HG02938 (cell line): ENCODE results near the gene FEM1B.
"Not testable (repeated sequence)": the region's sequence is repeated elsewhere in the genome, so short reads cannot be mapped to it uniquely, and the experiment has no call there.

ENCODE experiments used
- ATAC-seq: cut with Tn5 transposase; IDR thresholded peaks from one replicate; pipeline ENCODE4 v1.9.1; 2021; ENCODE audit warnings: mild to moderate bottlenecking, moderate library complexity; ENCODE audit not compliant: unreplicated experiment

Gene FEM1B

DNA sequence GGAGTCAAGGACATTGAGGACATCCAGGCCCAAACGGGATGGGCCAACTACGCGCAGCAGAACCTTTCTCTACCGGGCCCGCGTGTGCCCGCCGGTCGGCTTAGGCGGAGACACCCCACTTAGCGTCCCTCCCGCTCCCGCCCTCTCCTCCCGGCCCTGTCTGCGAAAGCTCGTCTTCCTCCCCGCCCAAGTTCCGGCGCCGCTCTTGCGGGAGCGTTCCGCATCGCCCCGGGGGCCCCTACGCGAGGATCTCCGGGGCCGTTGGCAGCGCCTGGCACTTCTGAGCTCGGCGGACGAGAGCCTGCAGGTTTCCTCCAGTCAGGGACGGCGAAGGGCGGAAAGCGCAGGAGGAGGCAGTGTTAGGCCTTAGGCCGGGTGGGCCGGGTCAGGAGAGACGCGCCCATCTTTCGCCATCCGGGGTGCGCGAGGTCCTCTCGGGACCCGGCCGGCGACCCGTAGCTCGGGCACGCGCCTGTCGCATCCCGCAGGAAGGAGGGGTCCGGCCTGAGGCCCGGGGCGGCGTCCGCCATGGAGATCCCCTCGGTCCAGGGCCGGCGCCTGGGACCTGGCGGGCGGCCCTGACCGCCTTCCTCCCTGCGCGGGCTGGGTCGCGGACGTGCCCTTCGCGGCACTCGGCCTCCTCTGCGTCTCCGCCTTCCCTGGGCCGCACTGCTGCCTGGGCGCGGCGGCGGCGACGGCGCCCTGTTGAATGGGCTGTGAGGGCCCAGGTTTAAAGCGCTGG lies at the start of gene FEM1B:
FEM1B (plus strand) TSS at position 143 of the 742 bp plus-strand sequence. CDS start 673 bp downstream, outside the sequence.
- peak; percentile 70 for ATAC-seq

DNA sequence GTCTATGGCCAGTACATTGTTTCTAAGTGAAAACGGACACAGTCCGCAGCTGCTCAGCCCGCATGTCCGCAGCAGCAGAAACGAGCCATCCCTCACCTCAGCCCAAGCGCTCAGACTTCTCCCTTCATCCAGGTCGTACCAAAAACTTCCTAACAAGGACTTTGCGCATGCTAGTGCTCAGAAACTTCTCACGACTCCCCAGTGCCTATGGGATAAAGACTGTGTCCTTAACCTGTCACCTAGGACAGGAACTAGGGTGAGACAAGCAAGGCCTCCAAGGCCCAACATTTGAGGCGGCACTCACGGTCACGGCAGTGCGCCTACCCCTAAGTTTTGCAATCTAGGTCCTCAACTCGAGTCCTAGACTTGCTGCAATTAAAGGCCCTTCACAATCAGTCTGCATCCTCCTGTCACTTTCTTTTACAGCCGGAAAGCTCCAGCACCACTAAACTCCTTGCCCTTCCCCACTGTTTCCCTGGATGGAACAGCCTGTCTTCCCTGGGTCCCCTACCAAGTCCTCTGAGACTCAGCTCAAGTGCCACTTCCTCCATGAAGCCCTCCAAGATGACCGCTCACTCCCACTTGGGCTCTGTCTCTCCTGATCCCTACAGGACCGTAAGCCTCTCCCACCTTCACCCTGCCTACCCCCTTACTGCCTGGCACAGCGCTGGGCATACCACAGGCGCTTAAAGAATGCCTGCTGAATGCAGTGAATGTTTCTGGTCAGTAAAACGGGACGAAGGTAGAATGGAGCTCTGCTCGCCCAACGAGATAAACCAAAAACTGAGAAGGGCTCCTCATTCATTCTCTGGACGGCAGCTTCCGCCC lies 49.2 kb upstream of the FEM1B start:
- ATAC-seq: no peak

DNA sequence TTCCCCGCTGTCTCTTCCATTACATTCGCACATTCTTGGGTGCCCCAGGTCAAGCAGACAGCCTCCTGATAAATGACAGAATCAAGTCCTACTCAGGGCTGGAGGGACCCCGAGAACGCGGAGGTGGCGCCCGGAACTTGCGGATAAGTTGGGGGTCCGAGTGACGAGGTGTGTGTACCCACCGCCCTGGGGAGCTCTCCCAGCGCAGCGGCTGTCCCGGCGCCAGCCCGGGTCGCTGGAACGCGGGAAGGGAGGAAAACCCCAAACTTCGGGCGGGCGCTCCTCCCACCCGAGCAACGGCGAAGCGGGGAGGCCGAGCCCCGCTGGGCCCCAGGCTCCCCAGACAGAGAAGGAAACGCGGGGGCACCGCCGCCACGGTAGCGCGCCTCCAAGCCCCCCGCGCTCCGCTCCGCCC lies 48.6 kb upstream of the FEM1B start:
- ATAC-seq: peak; percentile 2

- peak; percentile 66 for ATAC-seq
Observed at GRCh38 chr15:68229386-68230156, 48.0 kb upstream of the FEM1B start, which contains the start of gene CLN6. CLN6 (minus strand) TSS chr15:68229728; CDS start chr15:68229584, 144 bp downstream.

GRCh38 chr15:68230157-68231100 lies 47.1 kb upstream of the FEM1B start:
- no peak for ATAC-seq

DNA sequence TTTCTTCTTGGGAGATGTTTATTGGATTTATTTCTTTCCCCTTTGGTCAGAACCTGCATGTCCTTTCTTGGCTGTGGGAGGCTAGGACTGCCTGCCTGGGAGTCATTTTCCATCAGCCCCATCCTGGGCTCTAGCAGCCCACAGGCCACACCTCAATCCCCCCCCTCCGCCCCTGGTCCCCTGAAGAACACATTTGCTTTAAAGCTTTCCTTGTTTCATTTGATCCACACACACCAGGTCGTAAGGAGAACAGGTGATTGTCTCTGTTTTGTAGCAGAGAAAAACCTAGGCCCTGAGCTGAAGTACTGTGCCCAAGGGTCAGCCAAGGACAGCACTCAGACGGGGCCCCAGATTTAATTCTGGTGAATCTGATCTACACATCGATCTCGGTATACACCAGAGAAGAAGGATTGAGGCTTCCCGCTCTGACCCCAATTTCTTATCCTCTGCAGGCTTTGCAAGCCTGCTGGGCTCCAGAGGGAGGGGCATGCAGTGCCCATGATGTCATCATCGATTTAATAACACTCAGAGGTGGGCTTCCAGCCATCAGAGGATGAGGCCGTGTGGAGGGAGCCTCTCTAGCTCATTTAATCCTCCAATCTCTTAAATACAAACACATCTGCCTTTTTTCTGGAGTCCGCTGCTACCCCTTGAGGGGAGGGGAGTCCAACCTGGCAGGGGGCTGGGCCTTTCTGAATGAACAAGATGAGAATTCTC lies 46.3 kb upstream of the FEM1B start:
- ATAC-seq: no peak

DNA sequence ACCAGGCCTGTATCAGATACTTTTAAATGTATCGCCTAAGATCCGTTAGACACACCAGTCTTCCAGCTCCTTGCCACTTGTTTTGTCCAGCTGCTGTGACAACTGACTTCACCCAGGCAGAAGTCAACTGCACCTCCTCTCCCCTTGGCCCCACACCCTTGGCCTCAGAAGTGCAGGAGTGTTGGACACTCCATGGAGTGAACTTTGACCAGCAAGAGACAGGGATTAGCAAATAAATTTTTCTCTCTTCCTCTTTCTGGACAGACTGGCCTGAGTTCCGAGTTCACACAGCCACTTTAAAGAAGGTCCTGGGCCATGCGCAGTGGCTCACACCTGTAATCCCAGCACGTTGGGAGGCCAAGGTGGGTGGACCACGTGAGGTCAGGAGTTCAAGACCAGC lies 45.1 kb upstream of the FEM1B start:
- ATAC-seq: no peak

- ATAC-seq: no peak
Observed at GRCh38 chr15:68232937-68233336, 44.6 kb upstream of the FEM1B start.

DNA sequence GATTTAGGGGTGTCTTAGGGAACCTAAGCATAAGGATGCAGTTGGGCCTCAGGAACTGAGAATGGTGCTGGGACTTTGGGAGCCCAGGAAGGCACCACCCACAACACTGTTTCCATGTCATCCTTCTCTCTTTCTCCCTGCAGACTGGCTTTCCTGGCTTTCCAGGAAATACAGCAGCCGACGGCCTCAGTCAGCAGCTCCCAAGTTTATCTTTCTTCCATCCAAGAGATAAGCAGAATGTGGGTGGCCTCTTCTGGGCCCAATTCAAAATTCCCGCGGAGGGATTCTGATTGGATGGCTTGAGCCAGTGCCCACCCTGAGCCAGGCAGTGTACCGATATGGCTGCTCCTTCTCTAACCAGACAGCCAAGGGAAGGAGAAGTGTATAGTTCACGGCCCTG lies 43.5 kb upstream of the FEM1B start:
- ATAC-seq: no peak

- ATAC-seq: not testable (repeated sequence)
Observed at GRCh38 chr15:68234520-68234919, 43.0 kb upstream of the FEM1B start.

DNA sequence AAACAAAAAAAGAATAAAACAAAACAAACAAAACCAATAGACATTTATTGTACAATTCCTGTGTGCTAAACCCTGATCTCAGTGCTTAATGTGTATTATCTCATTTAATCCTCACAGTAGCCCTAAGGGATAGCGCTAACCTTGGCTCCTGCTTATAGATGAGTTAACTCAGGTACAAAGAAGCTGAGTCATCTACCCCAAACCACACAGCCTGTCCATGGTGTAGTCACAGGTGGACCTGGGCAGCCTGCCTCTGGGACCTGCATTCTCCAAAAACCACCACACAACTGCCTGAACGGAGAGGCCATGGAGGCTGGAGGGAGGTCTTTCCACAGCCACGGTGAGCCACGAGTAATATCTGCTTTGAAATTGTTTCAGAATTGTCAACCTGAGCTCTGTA lies 42.5 kb upstream of the FEM1B start:
- ATAC-seq: no peak

DNA sequence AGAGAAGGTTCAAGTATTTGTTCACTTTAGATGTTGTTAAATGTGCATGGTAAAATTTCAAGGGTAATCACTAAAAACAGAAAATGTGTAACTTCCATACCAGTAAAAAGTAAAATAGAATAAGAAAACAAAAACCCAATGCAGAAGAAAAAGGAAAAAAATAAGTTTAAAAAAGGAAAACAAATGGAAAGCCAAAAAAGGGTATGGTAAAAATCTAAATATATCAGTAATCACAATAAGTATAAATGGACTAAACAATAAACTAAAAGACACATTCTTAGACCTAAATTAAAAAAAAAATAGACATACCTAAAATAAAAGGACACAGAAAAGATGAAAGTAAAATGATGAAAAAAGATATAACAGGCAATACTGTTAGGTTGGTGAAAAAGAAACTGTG lies 38.5 kb upstream of the FEM1B start:
- ATAC-seq: no peak

- ATAC-seq: no peak
Observed at GRCh38 chr15:68241088-68241935, 36.2 kb upstream of the FEM1B start.

GRCh38 chr15:68244235-68244634 lies 33.3 kb upstream of the FEM1B start:
- no peak for ATAC-seq

- no peak for ATAC-seq
Observed at GRCh38 chr15:68249058-68249713, 28.4 kb upstream of the FEM1B start.

DNA sequence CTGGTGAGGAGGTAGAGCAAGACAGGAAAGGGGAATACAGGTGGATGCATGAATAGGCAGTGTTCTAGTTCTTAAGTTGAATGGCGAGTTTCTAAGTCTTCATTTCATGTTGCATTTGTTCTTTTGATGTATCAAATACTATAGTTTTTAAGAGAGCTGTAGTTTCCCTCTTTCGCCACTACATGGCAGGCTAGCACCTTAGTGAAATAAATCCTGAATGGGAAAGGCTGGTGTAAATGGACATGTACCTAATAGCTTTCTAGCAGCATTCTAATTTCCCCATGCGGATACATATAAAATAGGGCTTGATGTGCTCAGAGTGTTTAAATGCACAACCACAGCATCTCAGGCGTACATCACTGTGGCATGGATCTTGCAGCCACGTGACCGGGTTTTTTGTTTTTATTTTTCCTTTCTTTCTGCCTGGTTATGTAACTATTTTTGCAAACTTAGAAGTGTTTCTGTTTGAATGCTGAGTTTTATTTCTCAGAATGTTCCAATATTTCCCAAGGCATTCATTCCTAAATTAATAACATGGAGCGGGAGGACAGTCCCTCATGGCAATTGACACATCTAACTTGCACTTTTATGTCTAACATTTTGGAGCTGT lies 24.5 kb upstream of the FEM1B start:
- no peak for ATAC-seq

DNA sequence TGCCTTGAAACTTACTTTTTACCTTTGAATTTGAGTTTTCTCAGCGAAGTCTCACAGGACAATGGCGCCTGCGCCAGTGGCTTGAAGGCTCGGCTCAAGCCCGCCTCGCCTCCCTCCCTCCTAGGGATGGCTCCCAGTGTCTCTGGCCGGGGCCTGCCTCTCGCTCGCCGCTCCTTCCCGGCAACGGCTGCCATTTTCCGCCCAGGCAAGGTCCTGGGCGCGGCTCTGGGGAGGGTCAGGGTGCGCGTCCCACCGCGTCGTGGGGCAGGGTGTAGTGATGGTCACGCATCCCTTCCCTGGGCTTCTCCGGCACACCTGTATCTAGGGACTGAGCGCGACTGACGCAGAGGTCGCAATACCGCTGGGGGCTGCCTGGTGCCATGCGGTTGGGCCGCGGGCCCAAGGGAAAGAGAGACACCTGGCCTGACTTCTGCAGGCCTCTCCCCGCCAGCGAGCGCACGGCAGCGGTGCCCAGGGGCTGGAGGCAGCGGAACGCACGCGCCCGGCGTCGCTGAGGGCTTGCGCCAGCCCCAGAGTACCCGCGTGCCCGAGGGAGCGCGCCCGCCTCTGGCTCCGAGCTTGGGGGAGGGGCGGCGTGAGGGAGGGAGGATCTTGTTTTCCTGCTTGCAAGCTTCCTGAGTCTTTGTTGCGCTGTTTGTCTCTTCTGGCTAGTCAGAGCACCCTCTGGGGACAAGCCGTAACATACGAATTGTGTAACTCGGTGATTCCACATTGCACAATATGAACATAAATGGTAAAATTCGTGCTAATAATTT lies 20.7 kb upstream of the FEM1B start:
- ATAC-seq: no peak
